Stimulated activated CD8-positive, alpha-beta memory T cell treated with anti-CD3 and anti-CD28 coated beads, Interleukin-4, amount 100 ng/mL, for 4 hours (primary cell): Measurements from ENCODE around the gene ROPN1.
"Not testable (repeated sequence)": the region's sequence is repeated elsewhere in the genome, so short reads cannot be mapped to it uniquely, and the experiment has no call there.

Experiments used
- DNase-seq, 2 donors: peaks; one replicate each; pipeline ENCODE4 v3.0.0-alpha.2; 2020; ENCODE audit warnings: low read depth in 2 of 2, low spot score in 1 of 2

Gene ROPN1

GRCh38 chr3:123991730-123992588, at the start of gene ROPN1:
TSS of gene ROPN1 (minus strand) at chr3:123992124. CDS start at chr3:123980481, 11,643 bp downstream.
- not testable (repeated sequence) for DNase-seq

DNA sequence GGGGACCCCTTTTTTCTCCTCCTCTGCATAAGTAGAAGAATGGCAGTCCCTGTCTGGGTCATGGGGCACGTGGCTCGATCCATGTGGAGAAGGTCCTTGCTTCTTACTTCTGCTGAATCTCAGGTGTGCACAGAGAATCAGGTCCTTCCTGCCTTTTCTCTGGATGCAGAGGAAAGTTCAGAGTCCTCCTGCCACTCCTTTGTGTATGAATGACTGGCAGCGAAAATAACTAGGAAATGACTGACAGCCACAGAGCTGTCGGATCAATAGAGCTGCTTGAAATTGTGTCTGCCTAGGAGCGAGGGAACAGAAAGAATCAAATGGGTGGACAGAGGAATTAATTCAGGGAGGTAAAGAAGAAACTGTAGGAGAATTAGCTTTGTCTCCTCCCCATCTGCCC, 49.6 kb upstream of the ROPN1 start:
- no peak for DNase-seq

DNA sequence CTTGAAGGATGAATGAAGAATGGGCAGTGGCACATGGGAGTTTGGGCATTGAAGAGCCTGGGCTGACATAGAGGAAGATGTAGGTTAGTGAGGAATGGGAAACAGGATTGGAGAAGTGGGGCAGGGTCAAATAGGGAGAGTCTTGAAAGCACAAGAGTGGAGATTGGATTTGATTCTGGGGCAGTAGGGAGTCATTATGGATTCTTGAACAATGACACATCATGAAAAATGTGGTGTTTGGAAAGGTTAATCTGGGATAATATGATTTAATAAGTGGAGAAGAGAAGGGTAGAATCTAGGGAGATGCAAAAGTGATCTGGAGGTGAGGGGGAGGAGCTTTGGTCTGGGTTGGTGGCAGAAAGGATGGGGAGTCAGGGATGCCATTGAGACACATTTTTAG, 45.4 kb upstream of the ROPN1 start:
- DNase-seq, result no peak

DNA sequence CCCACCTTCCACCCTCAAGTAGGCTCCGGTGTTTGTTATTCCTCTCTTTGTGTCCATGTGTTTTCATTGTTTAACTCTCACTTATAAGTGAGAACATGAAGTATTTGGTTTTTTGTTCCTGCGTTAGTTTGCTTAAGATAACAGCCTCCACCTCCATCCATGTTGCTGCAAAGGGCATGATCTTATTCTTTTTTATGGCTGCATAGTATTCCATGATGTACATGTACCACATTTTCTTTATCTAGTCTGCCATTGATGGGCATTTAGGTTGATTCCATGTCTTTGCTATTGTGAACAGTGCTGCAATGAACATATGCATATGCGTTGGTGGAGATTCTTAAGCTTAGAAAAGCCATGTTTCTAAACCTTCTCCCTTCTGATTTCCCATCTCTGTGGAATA, 44.3 kb upstream of the ROPN1 start:
- not testable (repeated sequence) for DNase-seq

DNA sequence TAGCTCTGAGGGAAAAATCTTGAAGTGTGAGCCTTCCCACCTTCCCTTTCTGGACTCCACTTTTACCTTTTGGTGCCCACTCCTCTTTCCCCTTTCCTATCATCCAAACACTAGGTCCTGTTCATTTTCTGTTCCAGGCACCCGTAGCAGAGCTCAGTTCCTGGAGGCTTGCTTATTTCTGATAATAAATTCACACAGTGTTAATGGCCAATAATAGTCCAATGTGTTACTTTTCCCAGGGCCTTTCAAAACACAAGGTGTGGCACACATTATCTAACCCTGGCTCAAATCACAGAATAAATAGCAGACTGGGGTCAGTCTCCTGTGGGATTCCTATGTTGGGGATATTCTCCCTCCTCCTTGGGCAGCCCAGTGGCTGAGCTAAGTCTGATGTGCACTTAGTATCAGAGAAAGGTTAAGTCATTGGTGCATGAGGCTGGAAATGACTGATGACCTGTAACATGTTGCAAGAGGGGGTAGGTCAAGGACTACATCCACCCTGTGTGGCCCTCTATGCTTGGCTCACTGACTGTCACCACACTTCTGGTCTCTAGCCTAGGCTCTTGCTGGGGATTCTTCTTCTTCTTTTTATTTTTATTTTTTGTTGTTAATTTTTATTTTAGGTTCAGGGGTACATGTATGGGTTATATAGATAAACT, 43.7 kb upstream of the ROPN1 start:
- no peak for DNase-seq

- no peak for DNase-seq
Observed at GRCh38 chr3:124034844-124035152, 42.9 kb upstream of the ROPN1 start.

DNA sequence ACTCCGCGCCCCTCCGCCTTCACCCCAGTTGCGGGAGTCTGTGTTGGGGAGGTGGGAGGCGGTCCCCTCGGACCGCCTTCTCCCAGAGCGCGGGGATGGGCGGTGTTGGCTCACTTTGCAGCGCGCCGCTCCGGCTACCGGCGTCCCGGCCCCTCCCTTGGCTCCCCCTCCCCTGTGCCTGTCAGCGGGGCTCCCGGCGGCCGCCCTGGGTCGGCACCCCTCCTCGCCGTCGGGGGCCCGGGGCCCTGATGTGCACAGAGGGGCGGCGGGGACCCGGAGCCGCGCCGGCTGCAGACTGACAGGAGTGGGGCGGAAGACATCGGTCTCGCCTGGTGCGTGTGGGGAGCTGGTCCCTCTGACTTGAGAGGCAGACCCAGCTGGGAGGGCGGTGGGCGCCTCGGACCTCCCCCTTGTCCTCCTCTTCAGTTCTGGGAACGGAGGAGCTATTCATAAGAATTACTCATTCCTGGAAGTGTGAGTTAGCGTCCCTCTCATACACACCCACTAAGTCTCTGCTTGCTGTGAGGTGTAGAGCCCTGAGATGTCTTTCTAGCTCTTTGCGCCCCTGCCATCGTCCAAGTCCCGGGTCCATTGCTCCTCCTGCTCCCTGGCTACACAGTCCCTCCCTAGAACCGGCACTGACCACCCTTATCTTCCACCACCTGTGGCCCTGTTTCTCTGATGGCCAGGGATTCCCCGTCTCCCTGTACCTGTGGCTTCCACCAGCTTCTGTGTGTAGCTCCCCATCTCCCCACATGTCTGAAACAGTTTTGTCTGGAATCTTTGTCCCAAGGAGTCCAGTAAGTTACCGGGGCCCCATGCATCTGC, 42.3 kb upstream of the ROPN1 start:
- no peak for DNase-seq

DNA sequence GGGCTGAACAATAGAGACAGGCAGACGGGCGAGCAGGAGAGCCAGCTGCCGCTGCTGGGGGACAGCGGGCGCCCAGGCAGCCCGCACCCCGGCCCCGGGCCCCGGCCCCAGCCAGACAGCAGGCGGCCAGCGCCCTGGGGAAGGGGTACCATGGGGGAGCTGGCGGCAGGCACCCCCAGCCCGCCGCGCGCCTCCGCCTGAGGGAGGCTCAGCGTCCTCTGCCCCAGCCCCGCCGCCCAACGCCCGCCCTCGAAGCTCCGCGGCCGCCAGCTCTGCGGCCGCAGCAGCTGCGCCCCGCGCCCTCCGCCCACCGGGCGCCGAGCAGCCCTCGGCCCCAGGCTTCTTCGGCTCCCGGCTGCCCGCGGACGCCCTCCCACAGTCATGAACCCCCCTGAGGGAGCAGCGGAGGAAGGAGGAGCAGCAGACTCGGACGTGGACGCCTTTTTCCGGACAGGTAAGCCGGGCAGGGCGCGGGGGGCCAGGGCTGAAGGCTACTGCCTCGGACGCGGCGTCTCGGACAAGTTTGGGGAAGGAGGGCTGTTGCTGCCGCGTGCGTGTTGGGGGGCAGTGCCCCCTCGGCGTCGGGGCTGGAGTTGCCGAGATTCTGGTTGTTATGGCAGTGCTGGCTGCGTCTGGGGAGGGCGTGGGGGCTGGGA, 41.6 kb upstream of the ROPN1 start, which contains the start of gene KALRN:
TSS of gene KALRN (plus strand) at position 10 of the 656 bp plus-strand sequence.
- DNase-seq, result no peak

DNA sequence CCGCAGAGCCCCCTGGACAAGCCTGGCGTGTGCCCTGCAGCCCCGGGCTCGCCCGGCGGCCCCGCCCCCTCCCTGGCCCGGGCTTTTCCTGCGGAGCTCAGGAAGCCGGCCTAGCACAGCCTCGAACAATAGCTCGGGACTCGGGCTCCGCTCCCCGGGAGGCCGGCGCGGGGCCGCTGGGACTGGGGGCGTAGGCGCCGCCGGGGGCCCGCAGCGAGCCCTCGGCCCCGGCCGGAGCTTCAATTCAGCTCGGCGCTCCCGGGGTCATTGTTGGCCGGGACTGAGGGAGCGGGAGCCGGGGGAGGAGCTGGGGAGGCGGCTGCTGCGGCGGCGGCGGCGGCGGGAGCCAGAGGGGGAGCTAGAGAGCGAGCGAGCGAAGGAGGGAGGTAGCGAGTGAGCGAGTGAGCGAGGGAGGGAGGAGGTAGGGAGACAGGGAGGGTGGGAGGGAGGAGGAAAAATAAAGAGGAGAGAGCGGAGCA, 41.0 kb upstream of the ROPN1 start:
- DNase-seq, result peak; percentile 4 to 20

GRCh38 chr3:124032311-124032880, 40.5 kb upstream of the ROPN1 start:
- DNase-seq, result no peak

DNA sequence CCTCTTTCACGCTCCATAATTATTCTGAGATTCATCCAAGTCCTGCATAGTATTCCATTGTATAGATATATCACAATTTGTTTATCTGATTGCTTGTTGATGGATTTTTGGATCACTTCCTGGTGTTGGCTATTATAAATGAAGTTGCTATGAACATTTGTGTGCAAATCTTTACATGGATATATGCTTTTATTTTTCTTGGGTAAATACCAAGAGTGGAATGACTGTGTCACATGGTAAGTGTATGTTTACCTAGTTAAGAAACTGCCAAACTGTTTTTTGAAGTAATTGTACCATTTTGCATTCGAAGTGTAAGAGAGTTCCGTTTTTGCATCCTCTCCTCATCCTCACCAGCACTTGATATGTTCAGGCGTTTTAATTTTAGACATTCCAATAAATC, 34.6 kb upstream of the ROPN1 start:
- no peak for DNase-seq

DNA sequence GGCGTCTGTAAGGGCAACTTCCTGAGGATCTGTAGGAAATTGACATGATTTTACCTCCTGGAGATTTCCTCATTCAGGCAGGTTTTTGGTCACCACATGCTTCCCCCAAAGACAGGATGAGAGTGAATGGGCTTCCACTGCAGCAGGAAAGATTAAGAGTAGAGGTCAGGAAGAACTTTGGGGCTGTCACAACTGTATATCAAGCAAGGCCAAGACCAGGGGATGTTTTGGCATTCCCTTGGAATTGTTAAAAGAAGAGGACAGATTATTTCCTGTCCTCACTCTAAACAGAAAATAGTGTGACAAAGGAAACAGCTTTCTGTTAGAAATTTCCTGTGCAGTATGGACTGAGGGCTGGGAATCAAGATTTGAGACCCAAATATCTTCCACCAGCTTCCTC, 31.6 kb upstream of the ROPN1 start:
- not testable (repeated sequence) for DNase-seq

- no peak for DNase-seq
Observed at GRCh38 chr3:124019291-124019690, 27.4 kb upstream of the ROPN1 start.

DNA sequence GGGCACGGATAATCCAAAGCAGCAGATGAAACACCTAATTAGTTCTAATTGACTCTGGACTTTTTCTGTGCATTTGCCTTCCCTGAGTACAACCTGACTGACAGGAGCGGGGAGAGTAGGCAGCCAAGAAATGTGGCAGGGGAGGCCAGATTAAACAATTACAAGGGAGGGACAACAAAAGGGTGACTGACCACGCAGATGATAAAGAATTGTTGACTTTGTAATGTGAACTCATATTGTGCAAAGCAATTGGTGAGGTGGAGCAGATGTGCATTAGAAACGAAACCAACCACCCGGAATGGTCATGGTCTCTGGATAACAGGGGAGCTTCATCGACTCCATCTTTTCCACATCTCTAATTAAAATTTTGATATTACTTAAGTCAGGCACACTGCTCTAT, 25.6 kb upstream of the ROPN1 start:
- DNase-seq, result not testable (repeated sequence)

GRCh38 chr3:124016483-124016882, 24.6 kb upstream of the ROPN1 start:
- not testable (repeated sequence) for DNase-seq

DNA sequence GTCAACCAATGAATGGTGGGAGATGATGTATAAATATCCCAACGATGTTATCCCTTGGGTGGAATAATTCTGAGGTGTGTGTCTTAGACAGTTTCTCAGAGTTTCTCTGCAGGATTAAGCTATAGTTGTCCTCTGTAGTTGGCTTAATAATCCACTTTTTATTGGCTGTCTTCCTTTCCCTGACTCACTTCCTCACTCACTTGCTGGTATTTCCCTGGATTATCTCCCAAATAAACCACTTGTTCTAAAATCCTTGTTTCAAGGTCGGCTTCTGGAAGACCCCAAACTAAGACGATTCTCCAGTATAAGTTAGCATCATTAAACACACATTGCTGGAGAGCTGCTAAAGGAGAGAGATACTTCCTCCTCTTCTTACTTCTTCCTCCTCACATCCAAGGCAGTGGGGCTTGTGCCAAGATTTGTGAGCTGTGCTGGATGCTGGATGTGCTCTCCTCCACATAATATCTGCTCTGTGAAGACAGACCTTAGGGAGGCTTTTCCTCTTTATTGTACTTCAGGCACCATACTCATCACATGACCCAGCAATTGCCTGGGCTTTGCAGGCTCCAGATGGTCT, 22.5 kb upstream of the ROPN1 start:
- DNase-seq, result no peak

DNA sequence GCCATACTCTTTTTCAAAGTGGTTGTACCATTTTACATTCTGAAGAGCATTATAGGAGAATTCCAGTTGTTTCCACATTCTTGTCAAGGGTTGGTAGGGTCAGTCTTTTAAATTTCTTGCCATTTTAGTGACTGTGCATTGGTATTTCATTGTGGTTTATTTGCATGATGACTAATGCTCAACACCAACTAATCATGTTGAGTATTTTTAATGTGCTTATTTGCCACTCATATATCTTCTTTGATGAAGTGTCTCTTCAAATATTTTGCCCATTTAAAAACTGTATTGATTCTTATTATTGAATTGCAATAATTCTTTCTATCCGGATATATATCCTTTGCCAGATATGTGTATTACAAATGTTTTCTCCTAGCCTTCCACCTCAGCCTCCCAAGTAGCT, 16.4 kb upstream of the ROPN1 start:
- not testable (repeated sequence) for DNase-seq

DNA sequence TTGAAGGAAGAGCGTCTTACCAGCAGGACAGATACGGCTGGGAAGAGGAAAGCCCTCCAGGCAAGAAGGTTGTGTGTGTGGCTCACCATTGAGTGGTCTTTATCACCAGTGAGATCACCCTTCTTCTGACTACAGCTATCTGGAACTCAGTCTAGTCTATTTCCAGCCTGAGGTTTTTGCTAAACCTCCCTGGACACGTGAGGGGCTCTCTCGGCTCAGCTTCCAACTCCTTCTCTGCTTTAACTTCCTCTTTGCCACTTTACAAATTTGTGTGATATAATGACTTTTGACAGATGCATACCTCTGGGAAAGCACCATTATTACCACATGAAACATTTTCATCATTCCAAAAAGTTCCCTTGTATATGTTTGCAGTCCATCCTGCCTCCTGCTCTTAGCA, 15.3 kb upstream of the ROPN1 start:
- no peak for DNase-seq

- DNase-seq, result not testable (repeated sequence)
Observed at GRCh38 chr3:124002405-124003079, 10.6 kb upstream of the ROPN1 start.

GRCh38 chr3:124001366-124001765, 9.4 kb upstream of the ROPN1 start:
- DNase-seq, result not testable (repeated sequence)
